A549 (cell line): ENCODE results near the gene SH2B3. TPM values are rescaled to one million over a fixed set of nuclear protein-coding genes. Genes with fewer than 3 reads are reported as not detected.
"Not testable (repeated sequence)": the region's sequence is repeated elsewhere in the genome, so short reads cannot be mapped to it uniquely, and the experiment has no call there.

Experiments used
- ATAC-seq, 2 experiments: fragments of 200-7000 bp in 1 of 2; fragments of >200 bp in 1 of 2; cut with Nextera tagmentation in 1 of 2; cut with Tn5 transposase in 1 of 2; 3 replicates each; pipeline versions ENCODE4 v1.8.0 to v1.9.1; 2018 to 2020; ENCODE audit warnings: mild to moderate bottlenecking in 1 of 2, moderate library complexity in 1 of 2
- CTCF ChIA-PET: fragments of 300-600 bp; sonication (Branson Sonifier 250); formaldehyde crosslinking; extraction: SDS; loops from one replicate; lab custom pipeline; 2021; ENCODE audit warnings: antibody characterized with exemption, inconsistent platforms; lab: Yijun Ruan, JAX
- POLR2A ChIA-PET: fragments of 350-600 bp; formaldehyde crosslinking; extraction: SDS; loops from one replicate; lab custom pipeline; 2021; ENCODE audit warnings: antibody characterized with exemption, inconsistent platforms; lab: Yijun Ruan, JAX
- DNase-seq, 2 experiments: peaks; one replicate each; pipeline versions ENCODE4 v3.0.0 to v3.0.0-alpha.2; 2011 to 2016; ENCODE audit warnings: low read depth in 1 of 2, low spot score in 1 of 2
- FAIRE-seq: peaks from 2 replicates; lab custom pipeline; 2011; peaks lifted over from hg19 to GRCh38; lab: Jason Lieb, UNC
- H3K27ac ChIP-seq, 2 experiments: fragments of >200 bp; sonication (Bioruptor Twin); formaldehyde crosslinking; 3 replicates each; pipeline ENCODE4 v1.5.1; 2016 to 2017
- H3K4me1 ChIP-seq: fragments of >200 bp; sonication (Bioruptor Twin); formaldehyde crosslinking; 3 replicates; pipeline ENCODE4 v1.6.1; 2016
- H3K4me2 ChIP-seq: fragments of >200 bp; sonication (Bioruptor Twin); formaldehyde crosslinking; 3 replicates; pipeline ENCODE4 v1.6.1; 2016
- H3K4me3 ChIP-seq: fragments of >200 bp; sonication (Bioruptor Twin); formaldehyde crosslinking; 3 replicates; pipeline ENCODE4 v1.5.1; 2016
- H3K9me3 ChIP-seq: fragments of >200 bp; sonication (Bioruptor Twin); formaldehyde crosslinking; 3 replicates; pipeline ENCODE4 v1.6.1; 2016
- CHD2 ChIP-seq: fragments of 150-350 bp; IDR thresholded peaks from 2 replicates; pipeline ENCODE4 v1.6.1; 2014; ENCODE audit warnings: low read length; ENCODE audit not compliant: partially characterized antibody
- EHF ChIP-seq: fragments of 250-450 bp; sonication (Bioruptor Pico); IDR thresholded peaks from 2 replicates; pipeline ENCODE4 v1.5.0; 2020; ENCODE audit warnings: mild to moderate bottlenecking
- HOXA7 ChIP-seq: fragments of 250-450 bp; sonication (Bioruptor Pico); IDR thresholded peaks from 2 replicates; pipeline ENCODE4 v1.5.0; 2020; ENCODE audit warnings: mild to moderate bottlenecking, moderate library complexity
- HOXB13 ChIP-seq: fragments of 250-450 bp; sonication (Bioruptor Pico); IDR thresholded peaks from 2 replicates; pipeline ENCODE4 v1.5.0; 2020; ENCODE audit warnings: low read depth, mild to moderate bottlenecking, moderate library complexity
- JUNB ChIP-seq: fragments of >200 bp; sonication (Bioruptor Twin); formaldehyde crosslinking; IDR thresholded peaks from 2 replicates; pipeline ENCODE4 v1.6.1; 2016
- KDM1A ChIP-seq: fragments of 200-600 bp; sonication (generic); IDR thresholded peaks from 2 replicates; pipeline ENCODE4 v1.6.1; 2016; ENCODE audit warnings: low read depth, mild to moderate bottlenecking
- MAFK ChIP-seq: fragments of 450-650 bp; IDR thresholded peaks from 2 replicates; pipeline ENCODE4 v1.6.1; 2014; ENCODE audit not compliant: partially characterized antibody
- ZFP36 ChIP-seq: fragments of 450-650 bp; IDR thresholded peaks from 2 replicates; pipeline ENCODE4 v1.6.1; 2014; ENCODE audit warnings: borderline replicate concordance; ENCODE audit not compliant: partially characterized antibody
- WGBS: methylation state at CpG from one replicate; pipeline ENCODE4 v1.1.6; 2017; ENCODE audit errors: missing lambda C conversion rate; 5-methylcytosine and 5-hydroxymethylcytosine counted together
- polyA plus RNA-seq, 4 experiments: library from polyadenylated mRNA; depleted of rRNA in 3 of 4; stranded (reverse); fragments of >200 nt; fragmentation: RNase III in 1 of 4; extraction: RNeasy Plus Mini Kit Qiagen cat#74134 plus additional on column Dnase treatment in 1 of 4; gene quantifications; 2 replicates in 3 of 4; 3 replicates in 1 of 4; pipeline ENCODE4 v1.2.3, GENCODE V29; 2011 to 2017
- TF ChIP-seq, protein P1 (sequence below): IDR thresholded peaks from 2 replicates; pipeline ENCODE4 v1.6.1; 2012
- TF ChIP-seq, protein P2 (sequence below): IDR thresholded peaks from 2 replicates; pipeline ENCODE4 v1.6.1; 2012
- TF ChIP-seq, protein P3 (sequence below): fragments of >200 bp; sonication (Bioruptor Twin); formaldehyde crosslinking; IDR thresholded peaks from 3 replicates; pipeline ENCODE4 v1.5.1; 2016

SH2B3 gene
- polyA plus RNA-seq, 2 of the 4 experiments (the other 2 are of a cell fraction), result 2.3 to 2.5 TPM

DNA sequence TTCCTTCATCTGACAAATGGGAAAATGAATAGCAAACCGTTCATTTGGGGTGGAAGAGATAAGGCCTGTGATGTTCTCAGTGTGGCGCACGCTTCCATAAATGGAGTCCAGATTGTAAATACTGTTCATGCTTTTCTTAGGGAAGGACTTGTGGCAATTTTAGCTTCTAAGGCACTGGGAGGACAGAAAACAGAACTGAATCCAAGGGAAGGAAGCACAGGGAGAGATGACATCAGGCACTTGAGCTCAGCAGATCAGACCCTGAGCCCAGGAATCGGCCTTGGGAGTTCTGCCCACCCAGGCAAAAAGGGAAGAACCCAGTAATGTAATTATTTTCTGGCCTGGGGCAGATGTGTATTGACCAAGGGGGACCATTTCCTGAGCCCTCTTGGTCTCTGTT, 7.2 kb upstream of the SH2B3 start:
- H3K9me3 ChIP-seq, result no peaks in the 10 kb centered on the region
- no peak overlapping the region for H3K4me2 ChIP-seq
- CTCF ChIA-PET, result interaction anchor here (0.5 to 8.9 kb wide), 11 partner anchors 12 to 930 kb away, joined by 3 to 240 read pairs (median 6); partner anchors contain the start of genes BRAP and GPN3
- H3K4me3 ChIP-seq, result no peak overlapping the region
- WGBS, result 86% methylated on average over 4 of the region's 4 CpGs
- POLR2A ChIA-PET, result no interaction called here
- H3K27ac ChIP-seq, result no peak overlapping the region
- DNase-seq (no peak), ATAC-seq (no peak), FAIRE-seq (no peak)
- H3K4me1 ChIP-seq, result peaks cover 6% of the 10 kb centered on the region; the same call in 1 of the 3 replicates
- TF ChIP-seq HOXB13 (CRISPR knock-in tag) (no peak), HOXA7 (no peak), KDM1A (no peak), EHF (no peak)
- TF ChIP-seq, protein P1, sequence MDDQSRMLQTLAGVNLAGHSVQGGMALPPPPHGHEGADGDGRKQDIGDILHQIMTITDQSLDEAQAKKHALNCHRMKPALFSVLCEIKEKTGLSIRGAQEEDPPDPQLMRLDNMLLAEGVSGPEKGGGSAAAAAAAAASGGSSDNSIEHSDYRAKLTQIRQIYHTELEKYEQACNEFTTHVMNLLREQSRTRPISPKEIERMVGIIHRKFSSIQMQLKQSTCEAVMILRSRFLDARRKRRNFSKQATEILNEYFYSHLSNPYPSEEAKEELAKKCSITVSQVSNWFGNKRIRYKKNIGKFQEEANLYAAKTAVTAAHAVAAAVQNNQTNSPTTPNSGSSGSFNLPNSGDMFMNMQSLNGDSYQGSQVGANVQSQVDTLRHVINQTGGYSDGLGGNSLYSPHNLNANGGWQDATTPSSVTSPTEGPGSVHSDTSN, result no peak

DNA sequence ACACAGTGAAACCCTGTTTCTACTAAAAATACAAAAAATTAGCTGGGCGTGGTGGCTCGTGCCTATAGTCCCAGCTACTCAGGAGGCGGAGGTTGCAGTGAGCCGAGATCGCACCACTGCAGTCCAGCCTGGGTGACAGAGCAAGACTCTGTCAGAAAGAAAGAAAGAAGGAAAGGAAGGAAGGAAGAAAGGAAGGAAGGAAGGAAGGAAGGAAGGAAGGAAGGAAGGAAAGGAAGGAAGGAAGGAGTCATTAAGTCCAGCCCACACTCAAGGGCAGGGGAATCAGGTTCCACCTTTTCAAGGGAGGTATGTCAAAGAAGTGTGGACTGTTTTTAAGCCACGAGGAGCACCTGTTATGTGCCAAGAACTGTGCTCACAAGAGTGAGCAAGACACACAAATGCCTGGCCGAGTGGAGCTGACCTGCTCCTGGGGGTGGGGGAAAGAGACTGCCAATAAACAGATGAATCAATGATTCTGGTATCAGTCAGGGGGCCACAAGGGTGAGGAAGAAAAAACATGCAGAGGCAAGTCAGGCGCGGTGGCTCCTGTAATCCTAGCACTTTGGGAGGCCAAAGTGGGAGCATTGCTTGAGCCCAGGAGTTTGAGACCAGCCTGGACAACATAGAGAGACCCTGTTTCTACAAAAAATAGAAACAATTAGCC, 5.8 kb upstream of the SH2B3 start:
- peaks cover 12% of the 10 kb centered on the region for H3K4me1 ChIP-seq
- FAIRE-seq, DNase-seq, H3K4me2 ChIP-seq, POLR2A ChIA-PET, H3K4me3 ChIP-seq, H3K9me3 ChIP-seq, ATAC-seq, H3K27ac ChIP-seq: not testable (repeated sequence)
- CTCF ChIA-PET, result interaction anchor here (1.2 to 8.9 kb wide), 4 partner anchors 39 to 274 kb away, joined by 3 to 240 read pairs (median 80); no protein-coding TSS in a partner anchor
- 85% methylated on average over 9 of the region's 9 CpGs for WGBS

DNA sequence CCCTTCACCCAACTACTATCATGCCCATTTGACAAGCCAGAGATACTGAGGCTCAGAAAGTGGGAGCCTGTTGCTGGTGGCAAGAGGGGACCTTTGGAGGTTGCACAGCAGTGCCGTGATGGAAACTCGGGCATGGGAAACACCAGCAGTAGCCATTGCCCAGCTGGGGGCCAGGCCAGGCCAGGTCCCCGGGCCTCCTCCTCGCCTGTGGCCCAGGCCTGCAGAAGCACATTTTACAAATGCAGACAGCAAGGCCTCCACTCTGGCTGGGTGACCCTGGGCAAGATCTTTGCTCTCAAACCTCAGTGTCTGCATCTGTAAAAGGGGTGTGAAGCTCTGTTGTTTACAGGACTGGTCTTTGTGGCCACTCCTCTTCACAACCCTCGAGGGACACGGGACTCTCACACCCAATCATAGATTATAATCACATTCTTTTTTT, 4.5 kb upstream of the SH2B3 start:
- whole genome bisulfite sequencing, result 69% methylated on average over 6 of the region's 6 CpGs
- TF ChIP-seq ZFP36 (no peak), CHD2 (no peak), MAFK (no peak), JUNB (no peak)
- TF ChIP-seq, protein P2, sequence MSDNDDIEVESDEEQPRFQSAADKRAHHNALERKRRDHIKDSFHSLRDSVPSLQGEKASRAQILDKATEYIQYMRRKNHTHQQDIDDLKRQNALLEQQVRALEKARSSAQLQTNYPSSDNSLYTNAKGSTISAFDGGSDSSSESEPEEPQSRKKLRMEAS, result no peak
- TF ChIP-seq, protein P3, sequence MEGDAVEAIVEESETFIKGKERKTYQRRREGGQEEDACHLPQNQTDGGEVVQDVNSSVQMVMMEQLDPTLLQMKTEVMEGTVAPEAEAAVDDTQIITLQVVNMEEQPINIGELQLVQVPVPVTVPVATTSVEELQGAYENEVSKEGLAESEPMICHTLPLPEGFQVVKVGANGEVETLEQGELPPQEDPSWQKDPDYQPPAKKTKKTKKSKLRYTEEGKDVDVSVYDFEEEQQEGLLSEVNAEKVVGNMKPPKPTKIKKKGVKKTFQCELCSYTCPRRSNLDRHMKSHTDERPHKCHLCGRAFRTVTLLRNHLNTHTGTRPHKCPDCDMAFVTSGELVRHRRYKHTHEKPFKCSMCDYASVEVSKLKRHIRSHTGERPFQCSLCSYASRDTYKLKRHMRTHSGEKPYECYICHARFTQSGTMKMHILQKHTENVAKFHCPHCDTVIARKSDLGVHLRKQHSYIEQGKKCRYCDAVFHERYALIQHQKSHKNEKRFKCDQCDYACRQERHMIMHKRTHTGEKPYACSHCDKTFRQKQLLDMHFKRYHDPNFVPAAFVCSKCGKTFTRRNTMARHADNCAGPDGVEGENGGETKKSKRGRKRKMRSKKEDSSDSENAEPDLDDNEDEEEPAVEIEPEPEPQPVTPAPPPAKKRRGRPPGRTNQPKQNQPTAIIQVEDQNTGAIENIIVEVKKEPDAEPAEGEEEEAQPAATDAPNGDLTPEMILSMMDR, result no peak
- POLR2A ChIA-PET, result no interaction called here
- ATAC-seq (no peak), FAIRE-seq (no peak), DNase-seq (no peak)
- Histone ChIP-seq H3K4me3 (no peak overlapping the region), H3K4me1 (peaks cover 15% of the 10 kb centered on the region), H3K4me2 (no peak overlapping the region), H3K9me3 (no peaks in the 10 kb centered on the region), H3K27ac (no peak overlapping the region)
- CTCF ChIA-PET, result interaction anchor here (0.6 to 7.2 kb wide), 6 partner anchors 38 to 817 kb away, joined by 3 to 154 read pairs (median 4); no protein-coding TSS in a partner anchor

DNA sequence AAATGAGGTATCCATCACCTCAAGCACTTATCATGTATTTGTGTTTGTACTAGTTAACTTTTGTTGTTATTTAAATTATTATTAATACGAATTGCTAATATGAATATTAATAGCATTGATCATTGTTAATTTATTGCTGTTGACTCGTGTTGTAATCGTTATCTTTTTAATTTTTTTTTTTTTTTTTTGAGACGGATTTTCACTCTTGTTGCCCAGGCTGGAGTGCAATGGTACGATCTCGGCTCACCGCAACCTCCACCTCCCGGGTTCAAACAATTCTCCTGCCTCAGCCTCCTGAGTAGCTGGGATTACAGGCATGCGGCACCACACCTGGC, 3.3 kb upstream of the SH2B3 start:
- H3K9me3 ChIP-seq, DNase-seq, POLR2A ChIA-PET, ATAC-seq, H3K4me2 ChIP-seq, FAIRE-seq, H3K4me3 ChIP-seq, H3K27ac ChIP-seq: not testable (repeated sequence)
- CTCF ChIA-PET, result interaction anchor here (1.5 to 7.2 kb wide), 2 partner anchors 37 to 46 kb away, joined by 3 to 154 read pairs; no protein-coding TSS in a partner anchor
- 81% methylated on average over 9 of the region's 9 CpGs for WGBS
- peaks cover 20% of the 10 kb centered on the region for H3K4me1 ChIP-seq
